Measurements from ENCODE around the gene CNTF. TPM values are rescaled to one million over a fixed set of nuclear protein-coding genes. Genes with fewer than 3 reads are reported as not detected.
A peak's percentile ranks its signal among the peaks of the same experiment; 100 is the strongest.

CNTF gene
- total RNA-seq, 1 donor from 2014 or later, result 4.4 TPM

GRCh38 chr11:58652726-58653280, 30.3 kb downstream of the CNTF start:
- Mint-ChIP-seq H3K4me1 (peaks cover 8% of the 10 kb centered on the region), H3K36me3 (ENCODE audit: low read depth) (no peaks in the 10 kb centered on the region), H3K9me3 (no peaks in the 10 kb centered on the region), H3K27ac (ENCODE audit: unreplicated experiment) (no peak overlapping the region), H3K27me3 (ENCODE audit: low read depth) (peaks cover 17% of the 10 kb centered on the region), H3K4me3 (no peak overlapping the region)
- TF ChIP-seq, protein P1, sequence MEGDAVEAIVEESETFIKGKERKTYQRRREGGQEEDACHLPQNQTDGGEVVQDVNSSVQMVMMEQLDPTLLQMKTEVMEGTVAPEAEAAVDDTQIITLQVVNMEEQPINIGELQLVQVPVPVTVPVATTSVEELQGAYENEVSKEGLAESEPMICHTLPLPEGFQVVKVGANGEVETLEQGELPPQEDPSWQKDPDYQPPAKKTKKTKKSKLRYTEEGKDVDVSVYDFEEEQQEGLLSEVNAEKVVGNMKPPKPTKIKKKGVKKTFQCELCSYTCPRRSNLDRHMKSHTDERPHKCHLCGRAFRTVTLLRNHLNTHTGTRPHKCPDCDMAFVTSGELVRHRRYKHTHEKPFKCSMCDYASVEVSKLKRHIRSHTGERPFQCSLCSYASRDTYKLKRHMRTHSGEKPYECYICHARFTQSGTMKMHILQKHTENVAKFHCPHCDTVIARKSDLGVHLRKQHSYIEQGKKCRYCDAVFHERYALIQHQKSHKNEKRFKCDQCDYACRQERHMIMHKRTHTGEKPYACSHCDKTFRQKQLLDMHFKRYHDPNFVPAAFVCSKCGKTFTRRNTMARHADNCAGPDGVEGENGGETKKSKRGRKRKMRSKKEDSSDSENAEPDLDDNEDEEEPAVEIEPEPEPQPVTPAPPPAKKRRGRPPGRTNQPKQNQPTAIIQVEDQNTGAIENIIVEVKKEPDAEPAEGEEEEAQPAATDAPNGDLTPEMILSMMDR (conservative IDR thresholded peaks at IDR 0.05), result no peak
- no peak for DNase-seq (ENCODE audit: low read depth, low spot score)

DNA sequence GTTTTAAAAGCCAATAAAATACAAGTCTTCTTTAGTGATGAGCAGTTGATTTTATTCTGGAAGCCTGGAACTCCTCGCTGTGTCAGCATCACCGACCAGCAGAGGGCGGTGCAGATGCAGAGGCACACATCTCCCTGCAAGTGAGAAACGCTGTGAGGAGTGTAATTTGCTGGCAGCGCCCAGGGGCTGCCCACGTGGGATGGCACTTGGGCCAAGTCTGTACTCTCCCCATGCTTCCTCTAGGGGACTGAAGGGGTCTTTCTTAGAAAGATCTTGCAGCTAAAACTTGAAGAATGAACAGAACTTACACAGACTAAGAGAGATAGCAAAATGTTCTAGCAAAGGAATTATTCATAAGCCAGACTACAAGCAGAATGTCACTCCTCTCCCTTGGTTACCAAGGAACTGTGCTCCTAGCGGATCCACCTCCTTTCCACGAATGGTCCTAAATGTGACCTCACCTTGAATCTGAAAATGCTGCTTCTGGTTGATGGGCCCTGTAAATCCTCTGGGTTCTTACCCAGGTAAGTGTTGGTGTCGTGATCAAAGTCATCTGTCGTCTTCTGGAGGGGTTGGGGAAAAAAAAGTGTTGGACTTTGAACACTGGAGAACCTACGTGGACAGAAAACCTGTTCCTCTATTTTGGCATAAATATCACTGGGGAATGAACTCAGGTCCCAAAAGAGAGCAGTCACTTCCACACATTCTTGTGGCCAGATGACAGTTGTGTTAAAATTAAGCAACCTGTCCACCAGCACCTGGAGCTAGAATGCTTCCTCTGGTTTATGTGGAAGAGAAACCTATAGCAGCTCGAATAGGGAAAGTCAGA, 31.8 kb downstream of the CNTF start:
- H3K4me3 Mint-ChIP-seq, result no peak overlapping the region
- H3K36me3 Mint-ChIP-seq (ENCODE audit: low read depth), result no peaks in the 10 kb centered on the region
- H3K4me1 Mint-ChIP-seq, result peaks cover 8% of the 10 kb centered on the region
- H3K9me3 Mint-ChIP-seq, result no peaks in the 10 kb centered on the region
- H3K27ac Mint-ChIP-seq (ENCODE audit: unreplicated experiment), result no peak overlapping the region
- DNase-seq (ENCODE audit: low read depth, low spot score), result peak; percentile 73
- peaks cover 12% of the 10 kb centered on the region for H3K27me3 Mint-ChIP-seq (ENCODE audit: low read depth)
- TF ChIP-seq, protein P1 (conservative IDR thresholded peaks at IDR 0.05), result peak; percentile 91

- no peaks in the 10 kb centered on the region for H3K36me3 Mint-ChIP-seq (ENCODE audit: low read depth)
- no peaks in the 10 kb centered on the region for H3K9me3 Mint-ChIP-seq
- DNase-seq (ENCODE audit: low read depth, low spot score), result no peak
- no peak overlapping the region for H3K27ac Mint-ChIP-seq (ENCODE audit: unreplicated experiment)
- no peak overlapping the region for H3K4me3 Mint-ChIP-seq
- TF ChIP-seq, protein P1 (conservative IDR thresholded peaks at IDR 0.05), result no peak
- peaks cover 12% of the 10 kb centered on the region for H3K27me3 Mint-ChIP-seq (ENCODE audit: low read depth)
- peaks cover 8% of the 10 kb centered on the region for H3K4me1 Mint-ChIP-seq
Measured at GRCh38 chr11:58654908-58655296, 32.4 kb downstream of the CNTF start.

GRCh38 chr11:58656348-58656747, 33.9 kb downstream of the CNTF start:
- DNase-seq (ENCODE audit: low read depth, low spot score), result no peak
- Mint-ChIP-seq H3K4me1 (peaks cover 8% of the 10 kb centered on the region), H3K36me3 (ENCODE audit: low read depth) (no peaks in the 10 kb centered on the region), H3K27ac (ENCODE audit: unreplicated experiment) (no peak overlapping the region), H3K4me3 (no peak overlapping the region), H3K9me3 (no peaks in the 10 kb centered on the region), H3K27me3 (ENCODE audit: low read depth) (peaks cover 7% of the 10 kb centered on the region)
- TF ChIP-seq, protein P1 (conservative IDR thresholded peaks at IDR 0.05), result no peak

DNA sequence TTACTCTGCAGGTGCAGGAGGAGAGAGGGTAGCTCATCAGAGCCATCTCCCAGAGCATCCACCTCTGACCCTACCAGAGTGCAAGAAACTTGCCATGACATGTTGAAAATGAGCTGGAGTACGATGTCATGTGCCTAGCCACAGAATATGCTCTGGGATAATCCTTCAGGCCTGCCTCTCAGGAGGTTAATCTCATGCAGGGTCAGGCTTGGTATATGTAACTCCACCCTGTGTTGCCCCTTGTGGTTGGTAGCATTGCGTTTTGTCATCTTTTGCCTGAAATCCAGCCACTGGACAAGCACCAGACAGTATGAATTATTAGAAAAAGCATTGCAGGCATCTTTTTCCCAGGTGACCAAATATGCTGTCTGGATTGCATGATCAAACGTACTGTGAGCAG, 36.2 kb downstream of the CNTF start:
- no peak for DNase-seq (ENCODE audit: low read depth, low spot score)
- peaks cover 14% of the 10 kb centered on the region for H3K27me3 Mint-ChIP-seq (ENCODE audit: low read depth)
- peaks cover 4% of the 10 kb centered on the region for H3K4me1 Mint-ChIP-seq
- TF ChIP-seq, protein P1 (conservative IDR thresholded peaks at IDR 0.05), result no peak
- no peaks in the 10 kb centered on the region for H3K9me3 Mint-ChIP-seq
- H3K36me3 Mint-ChIP-seq (ENCODE audit: low read depth), result no peaks in the 10 kb centered on the region
- no peak overlapping the region for H3K4me3 Mint-ChIP-seq
- H3K27ac Mint-ChIP-seq (ENCODE audit: unreplicated experiment), result no peak overlapping the region
